ENCODE measurements around the gene ADAMTSL2.

- TF ChIP-seq POLR2AphosphoS5 (IDR thresholded peaks at IDR 0.05; ENCODE audit: borderline replicate concordance, low read depth, low read length) (no peak), EZH2 (IDR thresholded peaks at IDR 0.05) (no peak), FOXP2 (optimal IDR thresholded peaks at IDR 0.05; ENCODE audit: control extremely low read depth, extremely low read length, insufficient read depth) (no peak)
Measured at GRCh38 chr9:133514460-133515239, 19.9 kb upstream of the ADAMTSL2 start.
